ENCODE measurements around the gene COMMD7. TPM values are rescaled to one million over a fixed set of nuclear protein-coding genes. Genes with fewer than 3 reads are reported as not detected.

The COMMD7 gene
- total and polyA plus RNA-seq, 9 of the 15 experiments (the other 6 are each of a cell fraction or from before 2014, with no cell fraction given), result 11.9 to 69.1 (median 34.7) TPM

- TF ChIP-seq E4F1 (CRISPR knock-in tag; IDR thresholded peaks at IDR 0.05; ENCODE audit: borderline replicate concordance), result no peak
- no peak for TF ChIP-seq ZHX1 (conservative IDR thresholded peaks at IDR 0.05; ENCODE audit: low read length)
- no peak for TF ChIP-seq MTA2 (IDR thresholded peaks at IDR 0.05; ENCODE audit: low read depth)
- TF ChIP-seq LCOR (CRISPR knock-in tag; IDR thresholded peaks at IDR 0.05), result no peak
- TF ChIP-seq HSF4 (CRISPR knock-in tag; IDR thresholded peaks at IDR 0.05; ENCODE audit: borderline replicate concordance), result no peak
- TF ChIP-seq ATF4 (CRISPR knock-in tag; IDR thresholded peaks at IDR 0.05), result no peak
- TF ChIP-seq MED1 (CRISPR knock-in tag; IDR thresholded peaks at IDR 0.05; ENCODE audit: borderline replicate concordance), result no peak
- TF ChIP-seq SOX6 (IDR thresholded peaks at IDR 0.05), result no peak
- TF ChIP-seq FOXA3 (CRISPR knock-in tag; conservative IDR thresholded peaks at IDR 0.05 in 1 of 2, IDR thresholded peaks at IDR 0.05 in 1 of 2), result no peak
- TF ChIP-seq E2F3 (CRISPR knock-in tag; IDR thresholded peaks at IDR 0.05), result no peak
- no peak for TF ChIP-seq ZNF174 (CRISPR knock-in tag; IDR thresholded peaks at IDR 0.05)
- TF ChIP-seq CBFA2T2 (conservative IDR thresholded peaks at IDR 0.05), result no peak
- no peak for TF ChIP-seq RFX1 (IDR thresholded peaks at IDR 0.05)
- no peak for TF ChIP-seq ATF3 (IDR thresholded peaks at IDR 0.05)
- TF ChIP-seq ATF3 (CRISPR knock-in tag; conservative IDR thresholded peaks at IDR 0.05), result no peak
- no peak for TF ChIP-seq THRAP3 (IDR thresholded peaks at IDR 0.05; ENCODE audit: borderline replicate concordance)
- no peak for TF ChIP-seq ZNF41 (CRISPR knock-in tag; conservative IDR thresholded peaks at IDR 0.05)
- peak; percentile 66 for TF ChIP-seq SP1 (CRISPR knock-in tag; IDR thresholded peaks at IDR 0.05)
- TF ChIP-seq ZSCAN32 (CRISPR knock-in tag; IDR thresholded peaks at IDR 0.05), result no peak
- TF ChIP-seq ARID3B (CRISPR knock-in tag; IDR thresholded peaks at IDR 0.05; ENCODE audit: borderline replicate concordance), result no peak
- no peak for TF ChIP-seq ZNF217 (CRISPR knock-in tag; IDR thresholded peaks at IDR 0.05)
Measured at GRCh38 chr20:32652739-32653526, 90.3 kb downstream of the COMMD7 start (continued).
